Hepatocyte (in vitro differentiated cells): ENCODE results near the gene CLCN1.

Experiments
- EZH2 ChIP-seq: fragments of 200-600 bp; sonication (generic); IDR thresholded peaks from 2 replicates; pipeline ENCODE4 v1.6.1; 2016; ENCODE audit warnings: antibody characterized with exemption, mild to moderate bottlenecking, borderline replicate concordance
- EZH2phosphoT487 ChIP-seq: fragments of 200-600 bp; sonication (generic); IDR thresholded peaks from one replicate; pipeline ENCODE4 v1.6.1; 2018; ENCODE audit warnings: antibody characterized with exemption, mild to moderate bottlenecking, low read depth, moderate library complexity; ENCODE audit not compliant: unreplicated experiment, severe bottlenecking
- TF ChIP-seq, protein P1 (sequence below): fragments of 200-600 bp; sonication (generic); IDR thresholded peaks from 2 replicates; pipeline ENCODE4 v1.5.1; 2016; ENCODE audit warnings: antibody characterized with exemption, mild to moderate bottlenecking; ENCODE audit not compliant: poor library complexity

DNA sequence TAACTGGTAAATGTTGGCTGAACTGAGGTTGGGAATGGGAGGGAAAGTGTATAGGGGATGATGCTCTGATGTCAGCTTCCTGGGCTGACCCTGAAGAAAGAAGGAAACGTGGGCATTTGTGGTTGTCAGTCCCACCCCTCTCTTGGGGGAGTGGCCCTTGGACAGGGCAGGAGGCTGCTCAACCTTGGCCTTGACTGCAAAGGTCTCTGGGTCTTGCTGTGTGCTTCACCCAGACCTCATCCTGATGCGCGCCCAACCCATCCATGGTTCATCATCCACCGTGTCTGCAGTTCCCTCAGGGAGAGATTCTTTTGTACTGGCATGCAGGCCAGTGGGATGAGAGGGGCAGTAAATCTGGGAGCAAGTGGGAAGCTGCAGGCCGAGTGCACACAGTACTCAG, 60.5 kb downstream of the CLCN1 start:
- TF ChIP-seq, protein P1, sequence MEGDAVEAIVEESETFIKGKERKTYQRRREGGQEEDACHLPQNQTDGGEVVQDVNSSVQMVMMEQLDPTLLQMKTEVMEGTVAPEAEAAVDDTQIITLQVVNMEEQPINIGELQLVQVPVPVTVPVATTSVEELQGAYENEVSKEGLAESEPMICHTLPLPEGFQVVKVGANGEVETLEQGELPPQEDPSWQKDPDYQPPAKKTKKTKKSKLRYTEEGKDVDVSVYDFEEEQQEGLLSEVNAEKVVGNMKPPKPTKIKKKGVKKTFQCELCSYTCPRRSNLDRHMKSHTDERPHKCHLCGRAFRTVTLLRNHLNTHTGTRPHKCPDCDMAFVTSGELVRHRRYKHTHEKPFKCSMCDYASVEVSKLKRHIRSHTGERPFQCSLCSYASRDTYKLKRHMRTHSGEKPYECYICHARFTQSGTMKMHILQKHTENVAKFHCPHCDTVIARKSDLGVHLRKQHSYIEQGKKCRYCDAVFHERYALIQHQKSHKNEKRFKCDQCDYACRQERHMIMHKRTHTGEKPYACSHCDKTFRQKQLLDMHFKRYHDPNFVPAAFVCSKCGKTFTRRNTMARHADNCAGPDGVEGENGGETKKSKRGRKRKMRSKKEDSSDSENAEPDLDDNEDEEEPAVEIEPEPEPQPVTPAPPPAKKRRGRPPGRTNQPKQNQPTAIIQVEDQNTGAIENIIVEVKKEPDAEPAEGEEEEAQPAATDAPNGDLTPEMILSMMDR = no peak
- TF ChIP-seq EZH2phosphoT487 (no peak), EZH2 (no peak)
